CD4-positive, alpha-beta memory T cell (primary cell): ENCODE results near the gene TXNDC17. TPM values are rescaled to one million over a fixed set of nuclear protein-coding genes. Genes with fewer than 3 reads are reported as not detected.

ENCODE experiments used
- CTCF ChIA-PET: fragments of 350-600 bp; sonication (Branson Sonifier 250); formaldehyde crosslinking; loops from one replicate; lab custom pipeline; 2021; ENCODE audit warnings: inconsistent platforms; ENCODE audit not compliant: partially characterized antibody; lab: Charles Lee
- POLR2A ChIA-PET: fragments of 350-600 bp; sonication (Branson Sonifier 250); formaldehyde crosslinking; loops from one replicate; lab custom pipeline; 2021; ENCODE audit not compliant: partially characterized antibody; lab: Charles Lee
- DNase-seq, 5 donors: peaks; one replicate each; pipeline versions ENCODE4 v3.0.0 to v3.0.0-alpha.2; 2020 to 2022; ENCODE audit warnings: mixed read lengths in 1 of 5
- H3K27ac ChIP-seq: one replicate; pipeline ENCODE4 v1.7.0; 2013; ENCODE audit warnings: low read depth, low read length
- H3K27me3 ChIP-seq: 2 replicates; pipeline ENCODE4 v1.7.0; 2013; ENCODE audit warnings: mild to moderate bottlenecking, low read length, moderate library complexity; ENCODE audit not compliant: insufficient read depth
- H3K36me3 ChIP-seq: 2 replicates; pipeline ENCODE4 v1.7.0; 2013; ENCODE audit warnings: mild to moderate bottlenecking, low read length, moderate library complexity; ENCODE audit not compliant: insufficient read depth
- H3K4me1 ChIP-seq: 2 replicates; pipeline ENCODE4 v1.7.0; 2013; ENCODE audit warnings: mild to moderate bottlenecking, low read length, moderate library complexity; ENCODE audit not compliant: insufficient read depth
- H3K4me3 ChIP-seq, 2 donors: one replicate each; pipeline ENCODE4 v1.7.0; 2013; ENCODE audit warnings: low read length in 2 of 2, mild to moderate bottlenecking in 1 of 2
- H3K9me3 ChIP-seq, 2 donors: one replicate each; pipeline ENCODE4 v1.7.0; 2013; ENCODE audit warnings: low read length in 2 of 2, control low read depth in 1 of 2; ENCODE audit not compliant: control insufficient read depth in 1 of 2
- H3K27ac Mint-ChIP-seq, 7 donors: one replicate each; pipeline ENCODE4 v1.8.0; 2020 to 2021; ENCODE audit warnings: mixed read lengths in 7 of 7, mild to moderate bottlenecking in 6 of 7, inconsistent platforms in 3 of 7, moderate library complexity in 3 of 7
- H3K27me3 Mint-ChIP-seq, 2 donors: one replicate each; pipeline ENCODE4 v1.8.0; 2020 to 2021; ENCODE audit warnings: mixed read lengths in 2 of 2
- H3K36me3 Mint-ChIP-seq, 2 donors: one replicate each; pipeline ENCODE4 v1.8.0; 2020 to 2021; ENCODE audit warnings: mixed read lengths in 2 of 2, inconsistent platforms in 1 of 2, mild to moderate bottlenecking in 1 of 2
- H3K4me1 Mint-ChIP-seq, 4 donors: one replicate each; pipeline ENCODE4 v1.8.0; 2020 to 2021; ENCODE audit warnings: mixed read lengths in 4 of 4, mild to moderate bottlenecking in 1 of 4
- H3K4me3 Mint-ChIP-seq, 8 donors: one replicate each; pipeline ENCODE4 v1.8.0; 2020 to 2021; ENCODE audit warnings: mixed read lengths in 8 of 8, mild to moderate bottlenecking in 7 of 8, moderate library complexity in 6 of 8, inconsistent platforms in 3 of 8
- H3K9me3 Mint-ChIP-seq, 8 donors: one replicate each; pipeline ENCODE4 v1.8.0; 2020 to 2021; ENCODE audit warnings: mixed read lengths in 8 of 8, mild to moderate bottlenecking in 5 of 8, inconsistent platforms in 3 of 8, moderate library complexity in 1 of 8
- intact Hi-C: fragments of 100-400 bp; cut with micrococcal nuclease; formaldehyde crosslinking; loops from one replicate; pipeline ENCODE4 v1.15.1; 2023
- polyA plus RNA-seq, 2 donors: library from polyadenylated mRNA; unstranded; fragments of 300-500 nt; fragmentation: Illumina TruSeq; gene quantifications; one replicate each; pipeline ENCODE4 v1.2.3, GENCODE V29; 2021
- total RNA-seq, 2 experiments: library from RNA; stranded (reverse); gene quantifications; one replicate each; pipeline ENCODE4 v1.2.3, GENCODE V29; 2021

Gene TXNDC17
- total and polyA plus RNA-seq, 4 experiments from 2014 or later, result 17.0 to 122 (median 50.9) TPM

- intact Hi-C loops, result no loop called here
- H3K4me1 Mint-ChIP-seq, result peaks cover 0 to 1% (median 0%) of the 10 kb centered on the region in 4 donors
- CTCF ChIA-PET, result no interaction called here
- DNase-seq, result no peak
- H3K27me3 Mint-ChIP-seq, result no peaks in the 10 kb centered on the region
- POLR2A ChIA-PET, result no interaction called here
- peaks cover 74 to 81% of the 10 kb centered on the region in 2 donors for H3K36me3 Mint-ChIP-seq
- H3K9me3 Mint-ChIP-seq, result no peaks in the 10 kb centered on the region
- Histone ChIP-seq H3K27ac (no peak overlapping the region), H3K9me3 (no peaks in the 10 kb centered on the region), H3K36me3 (peaks cover 29% of the 10 kb centered on the region), H3K4me3 (no peak overlapping the region), H3K27me3 (no peaks in the 10 kb centered on the region), H3K4me1 (no peaks in the 10 kb centered on the region)
- H3K27ac Mint-ChIP-seq, result no peak overlapping the region
- H3K4me3 Mint-ChIP-seq, result no peak overlapping the region
Observed at GRCh38 chr17:6597727-6598126, 43.1 kb upstream of the TXNDC17 start.

DNA sequence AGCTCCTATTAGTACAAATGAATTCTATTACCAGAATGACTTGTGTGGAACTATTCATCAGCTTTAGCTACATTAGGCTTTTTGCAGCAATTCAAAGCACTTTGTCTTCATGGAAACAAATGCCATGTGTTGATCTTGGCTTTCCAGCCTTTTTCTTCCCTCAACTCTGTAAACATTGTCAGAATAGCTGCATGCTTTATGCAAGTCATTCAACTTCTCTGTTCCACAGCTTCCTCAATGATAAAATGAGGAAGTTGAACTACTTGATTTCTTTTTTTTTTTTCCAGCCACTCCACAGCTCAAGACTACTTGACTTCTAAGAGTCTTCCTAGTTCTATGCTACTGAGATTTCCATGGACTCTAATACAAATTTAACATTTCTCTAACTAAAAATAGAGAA is 41.5 kb upstream of the TXNDC17 start:
- no peak overlapping the region for H3K27ac ChIP-seq
- H3K36me3 ChIP-seq, result peaks cover 28% of the 10 kb centered on the region
- no peaks in the 10 kb centered on the region for H3K4me1 ChIP-seq
- DNase-seq, result no peak
- Mint-ChIP-seq H3K4me3 (no peak overlapping the region), H3K36me3 (peaks cover 67 to 84% of the 10 kb centered on the region in 2 donors), H3K4me1 (peaks cover 0 to 6% (median 0%) of the 10 kb centered on the region in 4 donors), H3K9me3 (no peaks in the 10 kb centered on the region), H3K27ac (no peak overlapping the region), H3K27me3 (no peaks in the 10 kb centered on the region)
- intact Hi-C loops, result no loop called here
- H3K27me3 ChIP-seq, result no peaks in the 10 kb centered on the region
- H3K4me3 ChIP-seq, result no peak overlapping the region
- H3K9me3 ChIP-seq, result no peaks in the 10 kb centered on the region
- ChIA-PET POLR2A (no interaction called here), CTCF (no interaction called here)

GRCh38 chr17:6602141-6602540 is 38.7 kb upstream of the TXNDC17 start:
- ChIA-PET POLR2A (no interaction called here), CTCF (no interaction called here)
- intact Hi-C loops, result no loop called here
- Mint-ChIP-seq H3K27ac (no peak overlapping the region), H3K9me3 (no peaks in the 10 kb centered on the region), H3K4me3 (no peak overlapping the region), H3K27me3 (no peaks in the 10 kb centered on the region), H3K36me3 (peaks cover 66 to 83% of the 10 kb centered on the region in 2 donors), H3K4me1 (peaks cover 0 to 6% (median 0%) of the 10 kb centered on the region in 4 donors)
- peaks cover 33% of the 10 kb centered on the region for H3K36me3 ChIP-seq
- no peak overlapping the region for H3K27ac ChIP-seq
- no peaks in the 10 kb centered on the region for H3K27me3 ChIP-seq
- DNase-seq, result no peak
- no peaks in the 10 kb centered on the region for H3K4me1 ChIP-seq
- H3K4me3 ChIP-seq, result no peak overlapping the region
- H3K9me3 ChIP-seq, result no peaks in the 10 kb centered on the region

GRCh38 chr17:6603744-6604325 is 37.0 kb upstream of the TXNDC17 start:
- H3K27ac ChIP-seq, result no peak overlapping the region
- H3K9me3 ChIP-seq, result no peaks in the 10 kb centered on the region
- Mint-ChIP-seq H3K4me1 (peaks cover 0 to 6% (median 0%) of the 10 kb centered on the region in 4 donors), H3K4me3 (no peak overlapping the region), H3K36me3 (peaks cover 61 to 84% of the 10 kb centered on the region in 2 donors), H3K9me3 (no peaks in the 10 kb centered on the region), H3K27me3 (no peaks in the 10 kb centered on the region), H3K27ac (no peak overlapping the region)
- ChIA-PET CTCF (no interaction called here), POLR2A (interaction anchor here (0.6 kb wide), 1 partner anchor 168 kb away, joined by 3 read pairs; no protein-coding TSS in a partner anchor)
- no peaks in the 10 kb centered on the region for H3K4me1 ChIP-seq
- peaks cover 41% of the 10 kb centered on the region for H3K36me3 ChIP-seq
- H3K4me3 ChIP-seq, result no peak overlapping the region
- DNase-seq, result no peak
- no peaks in the 10 kb centered on the region for H3K27me3 ChIP-seq
- intact Hi-C loops, result no loop called here

GRCh38 chr17:6605142-6605541 is 35.7 kb upstream of the TXNDC17 start:
- POLR2A ChIA-PET, result no interaction called here
- no peak overlapping the region for H3K4me3 ChIP-seq
- CTCF ChIA-PET, result no interaction called here
- peaks cover 0 to 6% (median 0%) of the 10 kb centered on the region in 4 donors for H3K4me1 Mint-ChIP-seq
- H3K36me3 ChIP-seq, result peaks cover 40% of the 10 kb centered on the region
- H3K4me3 Mint-ChIP-seq, result no peak overlapping the region
- no peak overlapping the region for H3K27ac Mint-ChIP-seq
- intact Hi-C loops, result no loop called here
- H3K36me3 Mint-ChIP-seq, result peaks cover 59 to 85% of the 10 kb centered on the region in 2 donors
- H3K9me3 ChIP-seq, result no peaks in the 10 kb centered on the region
- H3K27ac ChIP-seq, result no peak overlapping the region
- H3K27me3 ChIP-seq, result no peaks in the 10 kb centered on the region
- no peak for DNase-seq
- H3K9me3 Mint-ChIP-seq, result no peaks in the 10 kb centered on the region
- H3K27me3 Mint-ChIP-seq, result no peaks in the 10 kb centered on the region
- H3K4me1 ChIP-seq, result no peaks in the 10 kb centered on the region

DNA sequence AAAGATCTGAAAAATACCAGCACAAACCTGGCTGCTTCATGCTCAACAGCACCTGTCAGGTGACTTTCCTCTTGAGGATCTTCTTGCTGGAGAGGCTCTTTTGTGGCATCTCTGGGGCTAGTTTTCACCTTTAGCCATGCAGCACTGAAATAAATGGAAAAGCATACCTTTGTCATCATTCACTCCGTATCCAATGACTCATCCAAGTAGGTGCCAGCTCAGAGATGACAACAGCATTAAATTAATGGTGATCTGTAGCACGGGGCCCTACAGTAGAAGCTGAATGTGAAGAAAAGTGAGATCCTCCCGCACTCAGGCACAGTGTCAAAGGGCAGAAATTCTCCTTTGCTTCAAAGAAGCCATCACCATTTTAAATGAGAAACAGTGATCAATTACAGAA is 32.5 kb upstream of the TXNDC17 start:
- Histone ChIP-seq H3K4me3 (no peak overlapping the region), H3K4me1 (no peaks in the 10 kb centered on the region), H3K9me3 (no peaks in the 10 kb centered on the region), H3K36me3 (peaks cover 39% of the 10 kb centered on the region), H3K27me3 (no peaks in the 10 kb centered on the region), H3K27ac (no peak overlapping the region)
- H3K4me1 Mint-ChIP-seq, result no peaks in the 10 kb centered on the region
- H3K4me3 Mint-ChIP-seq, result no peak overlapping the region
- no peaks in the 10 kb centered on the region for H3K27me3 Mint-ChIP-seq
- DNase-seq, result no peak
- H3K27ac Mint-ChIP-seq, result no peak overlapping the region
- peaks cover 56 to 79% of the 10 kb centered on the region in 2 donors for H3K36me3 Mint-ChIP-seq
- no peaks in the 10 kb centered on the region for H3K9me3 Mint-ChIP-seq
- intact Hi-C loops, result no loop called here
- POLR2A ChIA-PET, result no interaction called here
- CTCF ChIA-PET, result interaction anchor here (1.4 kb wide), 1 partner anchor 235 kb away, joined by 3 read pairs; no protein-coding TSS in a partner anchor

DNA sequence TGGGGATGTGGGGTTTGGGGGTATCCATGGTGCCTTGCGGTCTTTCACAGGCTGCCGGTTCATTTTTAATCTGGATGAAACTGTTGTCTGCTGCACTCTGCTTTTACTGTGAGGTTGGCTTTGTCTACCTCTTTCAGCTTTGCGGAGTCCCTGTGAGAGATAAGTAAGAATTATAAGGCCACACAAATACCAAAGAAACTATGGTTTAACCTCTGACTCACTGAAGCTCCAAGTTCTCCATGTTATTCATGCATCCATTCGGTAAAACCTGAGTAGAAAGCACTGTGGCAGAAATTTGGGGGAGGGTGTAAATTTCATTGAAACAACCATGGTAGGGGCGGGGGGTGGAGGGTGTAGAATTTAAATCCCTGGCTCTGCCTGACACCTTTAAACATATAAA is 30.8 kb upstream of the TXNDC17 start:
- Histone ChIP-seq H3K9me3 (no peaks in the 10 kb centered on the region), H3K36me3 (peaks cover 39% of the 10 kb centered on the region), H3K27ac (no peak overlapping the region), H3K4me1 (no peaks in the 10 kb centered on the region), H3K4me3 (no peak overlapping the region), H3K27me3 (no peaks in the 10 kb centered on the region)
- H3K36me3 Mint-ChIP-seq, result peaks cover 56 to 76% of the 10 kb centered on the region in 2 donors
- intact Hi-C loops, result no loop called here
- H3K9me3 Mint-ChIP-seq, result no peaks in the 10 kb centered on the region
- H3K4me3 Mint-ChIP-seq, result no peak overlapping the region
- H3K27ac Mint-ChIP-seq, result no peak overlapping the region
- POLR2A ChIA-PET, result no interaction called here
- CTCF ChIA-PET, result no interaction called here
- H3K27me3 Mint-ChIP-seq, result no peaks in the 10 kb centered on the region
- DNase-seq, result no peak
- peaks cover 0 to 2% (median 0%) of the 10 kb centered on the region in 4 donors for H3K4me1 Mint-ChIP-seq
